IPS-18a (cell line): ENCODE data around the gene ZNF101.

Source experiments
- H3K27ac ChIP-seq: one replicate; pipeline ENCODE4 v1.5.1; 2013; ENCODE audit warnings: low read length
- H3K27me3 ChIP-seq: one replicate; pipeline ENCODE4 v1.6.1; 2013; ENCODE audit warnings: mild to moderate bottlenecking, low read length; ENCODE audit not compliant: control insufficient read depth, insufficient read depth
- H3K36me3 ChIP-seq: one replicate; pipeline ENCODE4 v1.6.1; 2013; ENCODE audit warnings: low read depth, low read length; ENCODE audit not compliant: control insufficient read depth
- H3K4me1 ChIP-seq: one replicate; pipeline ENCODE4 v1.6.1; 2013; ENCODE audit warnings: low read depth, low read length; ENCODE audit not compliant: control insufficient read depth
- H3K4me3 ChIP-seq: one replicate; pipeline ENCODE4 v1.5.1; 2013; ENCODE audit warnings: low read length
- H3K9ac ChIP-seq: one replicate; pipeline ENCODE4 v1.6.1; 2013; ENCODE audit warnings: mild to moderate bottlenecking, low read length, moderate library complexity
- H3K9me3 ChIP-seq: one replicate; pipeline ENCODE4 v1.6.1; 2013; ENCODE audit warnings: low read depth, low read length; ENCODE audit not compliant: control insufficient read depth

Gene ZNF101

DNA sequence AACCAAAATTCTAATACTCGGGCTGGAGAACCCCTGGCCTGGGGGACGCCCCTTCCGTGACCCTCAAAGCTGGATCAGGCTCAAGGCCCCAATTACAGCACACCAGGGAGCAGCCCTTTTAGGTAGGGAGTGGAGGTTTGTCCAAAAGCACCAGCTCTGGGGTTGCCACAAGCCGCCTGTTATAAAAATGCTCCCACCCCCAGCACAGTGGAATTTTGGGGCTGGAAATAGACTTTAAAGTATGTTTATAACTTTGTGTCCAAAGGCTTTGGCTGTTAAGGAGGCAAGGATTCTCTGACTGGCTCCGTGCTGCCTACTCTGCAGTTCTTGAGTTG, 24.6 kb upstream of the ZNF101 start:
- no peaks in the 10 kb centered on the region for H3K9me3 ChIP-seq
- peaks cover 38% of the 10 kb centered on the region for H3K36me3 ChIP-seq
- no peaks in the 10 kb centered on the region for H3K27me3 ChIP-seq
- H3K4me3 ChIP-seq: peak overlapping the region; percentile 85
- H3K9ac ChIP-seq: no peak overlapping the region
- H3K27ac ChIP-seq: no peak overlapping the region
- H3K4me1 ChIP-seq: no peaks in the 10 kb centered on the region

DNA sequence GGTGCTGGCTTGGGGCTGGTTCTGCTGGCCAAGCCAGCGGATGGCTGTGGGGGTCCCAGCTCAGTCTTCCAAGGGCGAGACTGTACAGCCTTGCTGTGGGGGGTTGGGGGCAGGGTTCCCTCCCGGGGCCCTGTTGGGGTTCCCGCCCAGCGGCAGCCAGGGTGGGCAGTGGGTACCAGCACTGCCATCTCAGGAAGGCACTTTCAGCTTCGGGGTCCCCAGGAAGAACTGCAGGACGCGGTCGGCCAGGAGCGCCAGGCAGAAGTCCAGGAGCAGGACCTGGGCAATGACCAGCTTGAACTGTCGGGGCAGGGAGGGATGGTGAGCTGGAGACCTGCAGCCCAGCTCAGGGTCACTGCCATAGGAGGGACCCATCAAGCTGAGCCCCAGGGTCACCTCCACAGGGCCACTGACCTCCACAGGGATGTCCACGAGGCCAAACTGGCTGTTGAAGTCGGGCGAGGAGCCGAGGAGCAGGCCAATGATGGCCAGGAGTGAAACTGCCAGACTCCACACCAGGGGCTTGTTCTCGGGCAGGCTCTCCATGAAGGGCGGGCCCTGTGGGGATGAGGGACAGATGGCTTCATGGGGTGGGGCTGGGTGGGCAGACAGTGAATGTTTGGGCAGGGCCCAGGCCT, 23.3 kb upstream of the ZNF101 start:
- H3K4me1 ChIP-seq: no peaks in the 10 kb centered on the region
- H3K36me3 ChIP-seq: peaks cover 46% of the 10 kb centered on the region
- no peaks in the 10 kb centered on the region for H3K9me3 ChIP-seq

DNA sequence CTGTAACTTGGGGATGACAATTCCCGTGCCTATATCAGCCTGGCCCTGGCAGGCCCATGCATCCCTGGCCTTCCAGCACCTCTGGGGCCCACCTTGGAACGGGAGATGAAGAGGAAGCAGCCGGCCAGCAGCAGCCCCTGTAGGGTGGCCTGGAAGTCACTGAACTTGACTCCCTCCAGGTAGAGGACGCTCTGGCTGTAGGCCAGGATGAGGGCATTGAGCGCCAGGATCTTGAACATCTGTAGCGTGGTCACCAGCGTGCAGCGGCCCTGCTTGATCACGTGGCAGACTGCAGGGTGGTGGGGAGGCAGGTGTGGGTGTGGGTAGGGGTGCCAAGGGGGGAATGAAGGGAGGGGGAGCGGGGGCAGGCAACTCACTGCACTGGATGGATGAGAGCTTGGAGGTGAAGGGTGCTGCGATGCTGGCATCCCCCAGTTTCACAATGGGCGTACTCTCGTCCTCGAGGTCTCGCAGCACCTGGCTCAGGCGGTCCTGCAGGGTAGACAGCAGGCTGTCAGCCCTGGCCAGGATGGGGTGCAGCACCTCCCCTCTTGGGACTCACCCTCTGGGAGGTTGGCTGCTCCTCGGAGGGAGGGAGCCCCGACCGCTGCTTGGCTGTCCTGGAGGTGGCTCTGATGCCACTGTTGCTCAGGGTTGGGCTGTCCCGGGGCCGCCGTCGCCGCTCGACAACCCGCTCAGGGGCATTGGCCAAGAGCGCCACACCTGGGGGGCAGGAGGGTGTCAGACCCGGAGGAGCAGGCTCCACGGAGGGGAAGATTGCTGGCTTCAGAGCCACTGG, 21.4 kb upstream of the ZNF101 start:
- Histone ChIP-seq H3K9me3 (no peaks in the 10 kb centered on the region), H3K4me1 (no peaks in the 10 kb centered on the region), H3K27me3 (no peaks in the 10 kb centered on the region), H3K4me3 (no peak overlapping the region), H3K36me3 (peaks cover 58% of the 10 kb centered on the region), H3K27ac (no peak overlapping the region), H3K9ac (no peak overlapping the region)

More for the DNA sequence above, 23.3 kb upstream of the ZNF101 start:
- H3K27me3 ChIP-seq: no peaks in the 10 kb centered on the region
- no peak overlapping the region for H3K4me3 ChIP-seq
- no peak overlapping the region for H3K27ac ChIP-seq
- no peak overlapping the region for H3K9ac ChIP-seq

DNA sequence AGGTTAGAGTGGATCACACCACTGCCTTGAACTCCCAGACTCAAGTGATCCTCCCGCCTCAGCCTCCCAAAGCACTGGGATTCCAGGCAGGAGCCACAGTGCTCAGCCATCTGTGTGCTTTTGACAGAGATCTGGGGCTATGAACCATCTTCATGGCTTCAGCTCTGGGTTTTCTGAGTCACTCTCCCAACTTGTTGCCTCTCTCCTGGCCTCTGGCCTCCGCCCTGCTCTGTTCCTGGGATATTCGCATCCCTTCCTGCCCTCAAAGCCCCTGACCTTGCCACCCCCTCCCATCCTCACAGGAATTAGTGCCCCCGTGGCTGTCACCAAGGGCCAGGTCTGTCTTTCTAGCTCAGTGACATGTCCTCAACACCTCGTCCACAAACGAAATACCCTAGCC, 19.5 kb upstream of the ZNF101 start:
- H3K9me3 ChIP-seq: no peaks in the 10 kb centered on the region
- H3K36me3 ChIP-seq: peaks cover 77% of the 10 kb centered on the region
- H3K4me3 ChIP-seq: no peak overlapping the region
- no peaks in the 10 kb centered on the region for H3K4me1 ChIP-seq
- no peak overlapping the region for H3K9ac ChIP-seq
- H3K27ac ChIP-seq: no peak overlapping the region
- no peaks in the 10 kb centered on the region for H3K27me3 ChIP-seq

DNA sequence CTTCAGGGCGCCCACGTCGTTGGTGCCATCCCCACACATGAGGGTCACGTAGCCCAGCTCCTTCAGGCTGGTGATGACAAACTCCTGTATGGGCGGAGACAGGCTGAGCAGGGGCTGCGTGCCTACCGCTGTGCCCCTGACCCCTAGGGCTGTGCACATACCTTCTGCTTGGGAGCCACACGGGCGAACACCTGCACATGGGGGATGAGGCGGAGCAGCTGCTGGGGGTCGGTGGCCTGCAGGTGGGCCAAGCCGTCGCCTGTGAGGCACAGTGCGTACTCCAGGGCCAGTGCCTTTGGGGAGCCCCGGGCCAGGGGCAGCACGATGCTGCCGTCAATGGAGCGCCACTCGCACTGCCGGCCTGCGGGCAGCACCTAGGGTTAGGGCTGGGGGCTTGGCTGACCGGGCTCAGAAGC, 19.1 kb upstream of the ZNF101 start:
- Histone ChIP-seq H3K9ac (no peak overlapping the region), H3K9me3 (no peaks in the 10 kb centered on the region), H3K36me3 (peaks cover 82% of the 10 kb centered on the region), H3K4me1 (no peaks in the 10 kb centered on the region), H3K27me3 (no peaks in the 10 kb centered on the region), H3K27ac (no peak overlapping the region), H3K4me3 (no peak overlapping the region)

DNA sequence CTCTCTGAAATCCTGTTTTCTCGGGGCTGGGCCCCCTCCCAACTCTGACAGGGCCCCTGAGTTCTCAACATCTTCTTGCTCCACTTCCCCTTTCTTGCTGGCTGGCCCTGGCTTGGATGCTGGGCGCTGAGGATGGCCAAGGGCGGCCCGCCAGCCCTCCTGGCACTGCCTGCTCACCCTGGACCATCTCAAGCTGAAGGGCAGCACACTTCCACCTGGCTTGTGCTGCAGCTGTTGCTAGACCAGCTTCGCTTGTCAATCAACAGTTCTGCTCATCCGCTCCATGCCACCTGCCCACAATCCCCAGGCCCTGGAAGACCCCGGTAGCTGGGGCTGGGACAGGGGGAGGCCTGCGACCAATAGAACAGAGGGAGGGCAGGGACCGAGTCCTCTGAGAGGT, 18.3 kb upstream of the ZNF101 start:
- Histone ChIP-seq H3K9ac (no peak overlapping the region), H3K27ac (no peak overlapping the region), H3K4me1 (no peaks in the 10 kb centered on the region), H3K9me3 (no peaks in the 10 kb centered on the region), H3K27me3 (no peaks in the 10 kb centered on the region), H3K36me3 (peaks cover 82% of the 10 kb centered on the region), H3K4me3 (no peak overlapping the region)

DNA sequence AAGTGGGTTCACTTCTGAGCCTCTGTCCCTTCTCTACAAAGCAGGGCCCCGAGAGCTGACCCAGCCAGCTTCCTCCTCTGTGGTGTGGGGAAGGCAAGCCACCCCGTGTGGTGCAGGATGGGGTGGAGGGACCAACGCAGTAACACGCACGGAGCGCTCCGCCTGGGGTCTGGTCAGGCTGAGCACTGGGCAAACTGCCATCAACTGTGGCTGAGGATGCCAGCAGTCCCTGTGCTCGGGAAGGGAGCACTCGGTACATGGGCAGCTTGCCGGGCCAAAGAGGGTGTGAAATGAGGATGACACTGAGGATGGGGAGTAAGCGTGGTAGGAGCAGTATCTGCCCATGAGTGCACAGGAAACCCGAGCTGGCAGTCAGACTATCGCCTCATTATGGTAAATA, 17.6 kb upstream of the ZNF101 start:
- Histone ChIP-seq H3K36me3 (peaks cover 82% of the 10 kb centered on the region), H3K27me3 (no peaks in the 10 kb centered on the region), H3K27ac (no peak overlapping the region), H3K9ac (no peak overlapping the region), H3K4me1 (no peaks in the 10 kb centered on the region), H3K9me3 (no peaks in the 10 kb centered on the region), H3K4me3 (no peak overlapping the region)

DNA sequence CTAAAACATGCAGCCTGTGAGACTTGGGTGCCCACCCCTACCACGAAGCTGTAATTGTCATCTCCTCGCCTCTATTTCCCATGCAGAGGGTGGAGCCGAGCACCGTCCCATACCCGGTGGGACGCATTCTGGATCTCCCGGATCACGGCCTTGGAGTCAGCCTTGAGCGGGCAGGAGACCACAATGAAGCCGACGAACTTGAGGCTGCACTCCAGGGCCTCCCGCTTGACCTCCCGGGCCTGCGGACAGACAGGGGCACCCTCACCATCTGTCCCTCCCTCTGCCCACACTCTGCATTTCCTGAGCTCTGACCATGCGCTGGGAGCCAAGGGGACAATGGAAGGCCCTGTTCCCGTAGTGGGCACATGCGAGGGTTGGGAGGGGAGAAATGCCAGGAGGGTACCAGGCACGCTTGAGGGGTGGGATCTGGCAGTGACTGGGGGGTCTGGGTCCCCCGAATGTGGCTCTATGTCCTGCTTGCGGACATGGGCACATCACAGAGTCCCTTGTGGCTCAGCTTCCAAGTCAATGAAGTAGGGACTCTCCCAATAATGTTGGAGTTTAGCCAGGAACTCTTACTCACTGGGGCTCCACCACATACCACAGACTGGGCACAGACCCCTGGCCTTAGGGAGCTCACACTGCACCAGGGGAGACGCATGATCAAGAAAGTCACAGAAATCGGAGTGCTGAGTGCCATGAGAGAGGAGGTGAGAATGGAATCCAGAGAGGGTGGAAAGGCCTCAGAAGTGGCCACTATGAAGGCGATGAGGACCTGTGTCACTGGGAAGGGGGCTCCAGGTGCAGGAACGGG, 15.9 kb upstream of the ZNF101 start:
- Histone ChIP-seq H3K4me1 (no peaks in the 10 kb centered on the region), H3K36me3 (peaks cover 82% of the 10 kb centered on the region), H3K4me3 (no peak overlapping the region), H3K9ac (no peak overlapping the region), H3K27me3 (no peaks in the 10 kb centered on the region), H3K9me3 (no peaks in the 10 kb centered on the region), H3K27ac (no peak overlapping the region)

DNA sequence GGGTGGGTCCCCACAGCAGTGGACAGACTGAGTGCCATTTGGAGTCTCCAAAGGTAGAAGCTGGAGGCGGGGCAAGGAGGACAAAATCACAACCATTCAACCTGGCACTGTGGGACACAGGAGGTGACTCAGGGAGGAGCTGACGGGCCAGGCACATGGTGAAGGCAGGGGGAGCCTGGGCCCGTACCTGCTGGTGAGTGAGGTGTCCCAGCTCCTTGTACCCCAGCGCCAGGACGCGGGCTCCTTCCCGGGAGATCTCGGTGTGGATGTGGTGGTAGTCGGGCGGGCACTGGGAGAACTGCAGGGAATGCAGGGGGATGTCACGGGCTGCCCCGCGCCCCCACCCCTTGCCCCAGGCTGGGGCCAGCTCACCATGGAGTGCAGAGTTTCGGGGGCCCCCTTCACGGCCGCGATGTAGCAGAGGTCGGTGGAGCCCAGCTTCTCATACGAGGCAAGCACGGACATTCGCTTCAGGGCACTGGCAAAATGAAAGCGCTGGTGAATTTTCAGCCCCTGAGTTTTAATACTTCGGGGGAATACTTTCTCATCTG, 15.0 kb upstream of the ZNF101 start:
- Histone ChIP-seq H3K36me3 (peaks cover 87% of the 10 kb centered on the region), H3K4me3 (no peak overlapping the region), H3K9me3 (no peaks in the 10 kb centered on the region), H3K4me1 (no peaks in the 10 kb centered on the region), H3K9ac (no peak overlapping the region), H3K27me3 (no peaks in the 10 kb centered on the region), H3K27ac (no peak overlapping the region)

DNA sequence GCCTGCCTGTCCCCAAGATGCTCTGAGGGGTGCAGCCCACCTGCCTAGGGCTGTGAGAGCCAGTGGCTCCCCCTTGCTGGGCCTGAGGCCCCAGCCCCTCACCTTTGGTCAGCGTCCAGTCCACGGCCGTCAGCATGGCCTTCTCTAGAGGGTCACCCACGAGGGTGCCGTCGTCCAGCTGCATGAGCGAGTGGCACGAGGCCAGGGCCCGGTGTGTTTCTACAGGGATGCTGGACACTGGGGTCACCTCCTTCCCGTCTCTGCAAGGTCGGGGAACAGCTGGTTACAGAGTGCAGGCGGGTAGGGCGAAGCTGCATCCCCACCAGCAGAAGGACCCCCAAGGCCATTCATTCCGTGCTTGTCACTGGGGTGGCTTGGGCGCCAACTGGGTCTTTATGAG, 14.2 kb upstream of the ZNF101 start:
- Histone ChIP-seq H3K36me3 (peaks cover 86% of the 10 kb centered on the region), H3K27me3 (no peaks in the 10 kb centered on the region), H3K9me3 (no peaks in the 10 kb centered on the region), H3K27ac (no peak overlapping the region), H3K4me3 (no peak overlapping the region), H3K9ac (no peak overlapping the region), H3K4me1 (no peaks in the 10 kb centered on the region)

DNA sequence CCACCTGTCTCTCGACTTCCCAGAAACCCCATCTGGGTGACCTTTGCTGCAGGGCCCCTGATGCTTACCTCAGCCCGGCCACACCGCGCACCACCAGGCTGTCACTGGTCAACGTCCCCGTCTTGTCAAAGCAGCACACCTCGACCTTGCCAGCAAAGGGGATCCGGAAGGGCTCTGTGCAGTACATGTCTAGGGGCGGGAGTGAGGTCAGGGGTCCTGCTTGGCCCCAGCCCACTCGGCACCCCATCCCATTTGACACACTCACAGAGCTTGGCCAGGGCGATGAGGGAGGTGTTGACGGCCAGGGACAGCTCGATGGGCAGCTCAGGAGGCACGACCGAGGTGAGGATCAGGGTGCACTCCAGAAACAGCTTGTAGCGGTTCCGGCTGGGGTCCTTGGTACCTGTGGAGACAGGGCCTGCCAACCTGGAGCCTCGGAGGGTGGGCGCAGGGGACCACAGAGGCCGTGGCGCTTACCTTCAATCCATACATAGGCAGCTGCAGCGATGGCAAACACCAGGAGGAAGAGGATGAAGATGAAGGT, 13.5 kb upstream of the ZNF101 start:
- H3K4me3 ChIP-seq: no peak overlapping the region
- no peaks in the 10 kb centered on the region for H3K27me3 ChIP-seq
- H3K9me3 ChIP-seq: no peaks in the 10 kb centered on the region
- H3K27ac ChIP-seq: no peak overlapping the region
- H3K9ac ChIP-seq: no peak overlapping the region
- H3K36me3 ChIP-seq: peaks cover 85% of the 10 kb centered on the region
- H3K4me1 ChIP-seq: no peaks in the 10 kb centered on the region
